H1 (cell line): ENCODE data around the gene STRN.

Experiments used
- CREB1 ChIP-seq: IDR thresholded peaks from 2 replicates; pipeline ENCODE4 v1.6.1; 2012; ENCODE audit warnings: inconsistent platforms
- EP300 ChIP-seq, 2 experiments: IDR thresholded peaks; 1 replicate in 1 of 2; 2 replicates in 1 of 2; pipeline ENCODE4 v1.6.1; 2011 to 2012; ENCODE audit warnings: low read depth in 2 of 2, low read length in 2 of 2, mild to moderate bottlenecking in 2 of 2, borderline replicate concordance in 1 of 2, inconsistent platforms in 1 of 2, moderate library complexity in 1 of 2
- POLR2A ChIP-seq, 2 experiments: IDR thresholded peaks; 1 replicate in 1 of 2; 2 replicates in 1 of 2; pipeline ENCODE4 v1.6.1; 2011; ENCODE audit warnings: low read depth in 2 of 2, low read length in 2 of 2, mild to moderate bottlenecking in 2 of 2; ENCODE audit errors: control extremely low read depth in 1 of 2
- POLR2AphosphoS5 ChIP-seq: IDR thresholded peaks from 2 replicates; pipeline ENCODE4 v1.6.1; 2011; ENCODE audit warnings: low read depth, low read length
- POU5F1 ChIP-seq: IDR thresholded peaks from 2 replicates; pipeline ENCODE4 v1.6.1; 2011; ENCODE audit warnings: low read depth, mild to moderate bottlenecking, low read length, moderate library complexity
- RBBP5 ChIP-seq: IDR thresholded peaks from 2 replicates; pipeline ENCODE4 v1.7.1; 2012; ENCODE audit warnings: low read depth, mild to moderate bottlenecking, inconsistent platforms, low read length, moderate library complexity, borderline replicate concordance
- RXRA ChIP-seq: IDR thresholded peaks from 2 replicates; pipeline ENCODE4 v1.6.1; 2011; ENCODE audit warnings: low read depth, mild to moderate bottlenecking, low read length, moderate library complexity; ENCODE audit not compliant: insufficient read depth
- TF ChIP-seq, protein P1 (sequence below), 3 experiments: IDR thresholded peaks; 1 replicate in 2 of 3; 2 replicates in 1 of 3; pipeline versions ENCODE4 v1.5.1 to v1.6.1; 2011; ENCODE audit warnings: low read length in 3 of 3, mild to moderate bottlenecking in 3 of 3, inconsistent platforms in 2 of 3, low read depth in 1 of 3, moderate library complexity in 1 of 3; ENCODE audit not compliant: insufficient read depth in 1 of 3; ENCODE audit errors: control extremely low read depth in 1 of 3

DNA sequence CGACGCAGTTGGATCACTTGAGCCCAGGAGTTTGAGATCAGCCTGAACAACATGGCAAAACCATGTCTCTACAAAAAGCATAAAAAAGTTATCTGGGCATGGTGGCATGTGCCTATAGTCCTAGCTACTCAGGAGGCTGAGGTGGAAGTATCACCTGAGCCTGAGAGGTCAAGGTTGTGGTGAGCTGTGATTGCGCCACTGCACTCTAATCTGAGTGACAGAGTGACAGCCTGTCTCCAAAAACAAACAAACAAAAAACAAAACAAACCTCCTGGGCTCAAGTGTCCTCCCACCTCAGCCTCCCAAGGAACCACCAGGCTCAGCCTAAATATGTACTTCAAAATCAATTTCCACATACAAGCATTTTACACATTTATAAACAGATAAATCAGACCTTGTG, 83.8 kb downstream of the STRN start:
- TF ChIP-seq RXRA: no peak
- TF ChIP-seq POLR2A (IDR thresholded peaks at IDR 0.05; ENCODE audit: control extremely low read depth in 1 of 2, low read depth in 2 of 2, low read length in 2 of 2): no peak
- no peak for TF ChIP-seq RBBP5
- TF ChIP-seq POU5F1: no peak
- TF ChIP-seq, protein P1, sequence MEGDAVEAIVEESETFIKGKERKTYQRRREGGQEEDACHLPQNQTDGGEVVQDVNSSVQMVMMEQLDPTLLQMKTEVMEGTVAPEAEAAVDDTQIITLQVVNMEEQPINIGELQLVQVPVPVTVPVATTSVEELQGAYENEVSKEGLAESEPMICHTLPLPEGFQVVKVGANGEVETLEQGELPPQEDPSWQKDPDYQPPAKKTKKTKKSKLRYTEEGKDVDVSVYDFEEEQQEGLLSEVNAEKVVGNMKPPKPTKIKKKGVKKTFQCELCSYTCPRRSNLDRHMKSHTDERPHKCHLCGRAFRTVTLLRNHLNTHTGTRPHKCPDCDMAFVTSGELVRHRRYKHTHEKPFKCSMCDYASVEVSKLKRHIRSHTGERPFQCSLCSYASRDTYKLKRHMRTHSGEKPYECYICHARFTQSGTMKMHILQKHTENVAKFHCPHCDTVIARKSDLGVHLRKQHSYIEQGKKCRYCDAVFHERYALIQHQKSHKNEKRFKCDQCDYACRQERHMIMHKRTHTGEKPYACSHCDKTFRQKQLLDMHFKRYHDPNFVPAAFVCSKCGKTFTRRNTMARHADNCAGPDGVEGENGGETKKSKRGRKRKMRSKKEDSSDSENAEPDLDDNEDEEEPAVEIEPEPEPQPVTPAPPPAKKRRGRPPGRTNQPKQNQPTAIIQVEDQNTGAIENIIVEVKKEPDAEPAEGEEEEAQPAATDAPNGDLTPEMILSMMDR (IDR thresholded peaks at IDR 0.05; ENCODE audit: control extremely low read depth in 1 of 3, insufficient read depth in 1 of 3, low read depth in 1 of 3, low read length in 3 of 3): no peak
- no peak for TF ChIP-seq CREB1
- TF ChIP-seq EP300 (IDR thresholded peaks at IDR 0.05; ENCODE audit: borderline replicate concordance in 1 of 2, low read depth in 2 of 2, low read length in 2 of 2): no peak
- TF ChIP-seq POLR2AphosphoS5: no peak
